Islet of Langerhans (tissue), 1 donor: ENCODE measurements around the gene RNASEH2C.
"Not testable (repeated sequence)": the region's sequence is repeated elsewhere in the genome, so short reads cannot be mapped to it uniquely, and the experiment has no call there.

Experiments
- FAIRE-seq: peaks from one replicate; lab custom pipeline; 2011; peaks lifted over from hg19 to GRCh38; lab: Jason Lieb, UNC

RNASEH2C gene

GRCh38 chr11:65720211-65720934, at the start of gene RNASEH2C:
RNASEH2C (minus strand) TSS chr11:65720798; CDS start chr11:65720758, 40 bp downstream.
- peak; percentile 56 for FAIRE-seq

GRCh38 chr11:65767806-65768205, 47.2 kb upstream of the RNASEH2C start:
- not testable (repeated sequence) for FAIRE-seq

- FAIRE-seq = no peak
These were observed 46.8 kb upstream of the RNASEH2C start for GRCh38 chr11:65767406-65767805.

GRCh38 chr11:65766535-65766934, 45.9 kb upstream of the RNASEH2C start:
- no peak for FAIRE-seq

- FAIRE-seq = no peak
These were observed 43.8 kb upstream of the RNASEH2C start for GRCh38 chr11:65764434-65764833.

- not testable (repeated sequence) for FAIRE-seq
These were observed 42.2 kb upstream of the RNASEH2C start for GRCh38 chr11:65762816-65763215.

- FAIRE-seq = not testable (repeated sequence)
These were observed 41.6 kb upstream of the RNASEH2C start for GRCh38 chr11:65762169-65762568.

GRCh38 chr11:65745049-65745448, 24.5 kb upstream of the RNASEH2C start:
- no peak for FAIRE-seq

GRCh38 chr11:65744699-65745042, 24.1 kb upstream of the RNASEH2C start:
- no peak for FAIRE-seq

- no peak for FAIRE-seq
These were observed 23.6 kb upstream of the RNASEH2C start for GRCh38 chr11:65744026-65744698.

GRCh38 chr11:65743681-65744025, 23.1 kb upstream of the RNASEH2C start:
- FAIRE-seq = no peak

- no peak for FAIRE-seq
These were observed 21.8 kb upstream of the RNASEH2C start for GRCh38 chr11:65742353-65742752.

- no peak for FAIRE-seq
These were observed 20.6 kb upstream of the RNASEH2C start for GRCh38 chr11:65741185-65741584.

- FAIRE-seq = no peak
These were observed 18.4 kb upstream of the RNASEH2C start for GRCh38 chr11:65739022-65739421.

GRCh38 chr11:65736810-65737209, 16.2 kb upstream of the RNASEH2C start:
- FAIRE-seq = no peak

GRCh38 chr11:65735111-65735510, 14.5 kb upstream of the RNASEH2C start:
- not testable (repeated sequence) for FAIRE-seq

GRCh38 chr11:65730461-65730860, 9.9 kb upstream of the RNASEH2C start:
- FAIRE-seq = no peak

GRCh38 chr11:65727865-65728264, 7.3 kb upstream of the RNASEH2C start:
- no peak for FAIRE-seq

- FAIRE-seq = no peak
These were observed 6.1 kb upstream of the RNASEH2C start for GRCh38 chr11:65726660-65727059.

- FAIRE-seq = no peak
These were observed 1.7 kb upstream of the RNASEH2C start for GRCh38 chr11:65722261-65722660.

GRCh38 chr11:65719871-65720210, 757 bp downstream of the RNASEH2C start:
- no peak for FAIRE-seq

- no peak for FAIRE-seq
These were observed 1.6 kb downstream of the RNASEH2C start for GRCh38 chr11:65718964-65719492.

- FAIRE-seq = no peak
These were observed 2.1 kb downstream of the RNASEH2C start for GRCh38 chr11:65718531-65718930.

- no peak for FAIRE-seq
These were observed 2.7 kb downstream of the RNASEH2C start for GRCh38 chr11:65717906-65718305.
